Gastrocnemius medialis (tissue), 4 donors: ENCODE results near the gene PLCXD1. TPM values are rescaled to one million over a fixed set of nuclear protein-coding genes. Genes with fewer than 3 reads are reported as not detected.
"Not testable (repeated sequence)": the region's sequence is repeated elsewhere in the genome, so short reads cannot be mapped to it uniquely, and the experiment has no call there.

Source experiments
- ATAC-seq, 2 donors: fragments of 150-250 bp; one replicate each; pipeline ENCODE4 v1.9.1; 2016
- DNase-seq, 2 donors: peaks; one replicate each; pipeline ENCODE4 v3.0.0-alpha.2; 2019
- H3K27ac ChIP-seq, 4 donors: fragments of 200-600 bp; sonication (generic); 1 replicate in 1 of 4; 2 replicates in 3 of 4; pipeline ENCODE4 v1.5.1; 2016 to 2018; ENCODE audit warnings: mild to moderate bottlenecking in 2 of 4, moderate library complexity in 1 of 4
- H3K27me3 ChIP-seq, 3 donors: fragments of 200-600 bp; sonication (generic) in 2 of 3; 1 replicate in 1 of 3; 2 replicates in 2 of 3; pipeline versions ENCODE4 v1.5.1 to v1.6.0; 2016 to 2019; ENCODE audit warnings: mild to moderate bottlenecking in 1 of 3, moderate library complexity in 1 of 3
- H3K36me3 ChIP-seq, 2 donors: fragments of 200-600 bp; sonication (generic) in 1 of 2; one replicate each; pipeline ENCODE4 v1.5.1; 2017 to 2018
- H3K4me1 ChIP-seq, 2 donors: fragments of 200-600 bp; sonication (generic) in 1 of 2; one replicate each; pipeline ENCODE4 v1.5.1; 2016 to 2017; ENCODE audit warnings: mild to moderate bottlenecking in 2 of 2
- H3K4me3 ChIP-seq, 4 donors: fragments of 200-600 bp; sonication (generic) in 3 of 4; 1 replicate in 1 of 4; 2 replicates in 3 of 4; pipeline ENCODE4 v1.5.1; 2016 to 2019; ENCODE audit warnings: mild to moderate bottlenecking in 2 of 4
- H3K9me3 ChIP-seq, 3 donors: fragments of 200-600 bp; sonication (generic) in 2 of 3; 1 replicate in 1 of 3; 2 replicates in 2 of 3; pipeline ENCODE4 v1.5.1; 2016 to 2019
- POLR2A ChIP-seq, 2 donors: fragments of 450-650 bp; IDR thresholded peaks; one replicate each; pipeline ENCODE4 v1.6.1; 2017; ENCODE audit warnings: antibody characterized with exemption in 2 of 2, mild to moderate bottlenecking in 2 of 2, moderate library complexity in 2 of 2
- in situ Hi-C, 4 donors: fragments of 200-750 bp; cut with MboI; loops; one replicate each; pipeline versions ENCODE4 v1.15.0 to v1.8.0; 2017; ENCODE audit warnings: low sequenced_read_pairs in 4 of 4
- intact Hi-C: fragments of 100-400 bp; cut with DNase I; formaldehyde crosslinking; loops from one replicate; pipeline ENCODE4 v1.15.1; 2023; ENCODE audit warnings: low total_unique reads
- total RNA-seq, 4 donors: library from RNA; depleted of rRNA; stranded (reverse); fragments of >200 nt; gene quantifications; one replicate each; pipeline versions ENCODE4 v1.1.0 to v1.2.3, GENCODE V29; 2016
- TF ChIP-seq, protein P1 (sequence below), 5 experiments: fragments of 450-650 bp in 3 of 5; fragments of 200-600 bp in 2 of 5; sonication (generic) in 2 of 5; IDR thresholded peaks in 4 of 5; conservative IDR thresholded peaks in 1 of 5; 1 replicate in 4 of 5; 2 replicates in 1 of 5; pipeline ENCODE4 v1.5.1; 2016 to 2019; ENCODE audit warnings: antibody characterized with exemption in 5 of 5, mild to moderate bottlenecking in 3 of 5, moderate library complexity in 3 of 5

The PLCXD1 gene, protein sequence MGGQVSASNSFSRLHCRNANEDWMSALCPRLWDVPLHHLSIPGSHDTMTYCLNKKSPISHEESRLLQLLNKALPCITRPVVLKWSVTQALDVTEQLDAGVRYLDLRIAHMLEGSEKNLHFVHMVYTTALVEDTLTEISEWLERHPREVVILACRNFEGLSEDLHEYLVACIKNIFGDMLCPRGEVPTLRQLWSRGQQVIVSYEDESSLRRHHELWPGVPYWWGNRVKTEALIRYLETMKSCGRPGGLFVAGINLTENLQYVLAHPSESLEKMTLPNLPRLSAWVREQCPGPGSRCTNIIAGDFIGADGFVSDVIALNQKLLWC
- total RNA-seq: 1 to 10 TPM in 1 of 4 donors, under 1 TPM in 3; 0.36 to 1.7 (median 0.66) TPM

GRCh38 chrX:281166-281999, at the start of gene PLCXD1:
PLCXD1 (plus strand) TSS chrX:281381; CDS start chrX:284188, 2,807 bp downstream.
- no peaks in the 10 kb centered on the region for H3K36me3 ChIP-seq
- ATAC-seq: no peak
- H3K27me3 ChIP-seq: peaks cover 5 to 7% (median 6%) of the 10 kb centered on the region in 3 donors
- H3K9me3 ChIP-seq: no peaks in the 10 kb centered on the region
- in situ Hi-C loops: no loop called here
- H3K27ac ChIP-seq: no peak within 1 kb of the TSS
- TF ChIP-seq, protein P1, sequence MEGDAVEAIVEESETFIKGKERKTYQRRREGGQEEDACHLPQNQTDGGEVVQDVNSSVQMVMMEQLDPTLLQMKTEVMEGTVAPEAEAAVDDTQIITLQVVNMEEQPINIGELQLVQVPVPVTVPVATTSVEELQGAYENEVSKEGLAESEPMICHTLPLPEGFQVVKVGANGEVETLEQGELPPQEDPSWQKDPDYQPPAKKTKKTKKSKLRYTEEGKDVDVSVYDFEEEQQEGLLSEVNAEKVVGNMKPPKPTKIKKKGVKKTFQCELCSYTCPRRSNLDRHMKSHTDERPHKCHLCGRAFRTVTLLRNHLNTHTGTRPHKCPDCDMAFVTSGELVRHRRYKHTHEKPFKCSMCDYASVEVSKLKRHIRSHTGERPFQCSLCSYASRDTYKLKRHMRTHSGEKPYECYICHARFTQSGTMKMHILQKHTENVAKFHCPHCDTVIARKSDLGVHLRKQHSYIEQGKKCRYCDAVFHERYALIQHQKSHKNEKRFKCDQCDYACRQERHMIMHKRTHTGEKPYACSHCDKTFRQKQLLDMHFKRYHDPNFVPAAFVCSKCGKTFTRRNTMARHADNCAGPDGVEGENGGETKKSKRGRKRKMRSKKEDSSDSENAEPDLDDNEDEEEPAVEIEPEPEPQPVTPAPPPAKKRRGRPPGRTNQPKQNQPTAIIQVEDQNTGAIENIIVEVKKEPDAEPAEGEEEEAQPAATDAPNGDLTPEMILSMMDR (IDR thresholded peaks at IDR 0.05 in 4 of 5, conservative IDR thresholded peaks at IDR 0.05 in 1 of 5): no peak
- peaks cover 0 to 4% of the 10 kb centered on the region in 2 donors for H3K4me1 ChIP-seq
- no peak for DNase-seq
- intact Hi-C loops: no loop called here
- H3K4me3 ChIP-seq: no peak within 1 kb of the TSS

GRCh38 chrX:231637-232277, 49.4 kb upstream of the PLCXD1 start:
- H3K36me3 ChIP-seq, H3K27ac ChIP-seq, H3K9me3 ChIP-seq, intact Hi-C loops, H3K4me1 ChIP-seq, H3K4me3 ChIP-seq, DNase-seq, H3K27me3 ChIP-seq, in situ Hi-C loops: not testable (repeated sequence)
- peak; percentile 75 to 92 for ATAC-seq

- intact Hi-C loops, H3K27me3 ChIP-seq, DNase-seq, H3K27ac ChIP-seq, H3K4me3 ChIP-seq, H3K4me1 ChIP-seq, in situ Hi-C loops, H3K9me3 ChIP-seq, H3K36me3 ChIP-seq: not testable (repeated sequence)
- peak in 1 of 2 donors; percentile 16 for ATAC-seq
Measured at GRCh38 chrX:232278-232655, 48.9 kb upstream of the PLCXD1 start.

- H3K4me1 ChIP-seq, ATAC-seq, H3K9me3 ChIP-seq, intact Hi-C loops, H3K27ac ChIP-seq, H3K4me3 ChIP-seq, H3K27me3 ChIP-seq, H3K36me3 ChIP-seq, DNase-seq, in situ Hi-C loops: not testable (repeated sequence)
Measured at GRCh38 chrX:236201-236600, 45.0 kb upstream of the PLCXD1 start.

DNA sequence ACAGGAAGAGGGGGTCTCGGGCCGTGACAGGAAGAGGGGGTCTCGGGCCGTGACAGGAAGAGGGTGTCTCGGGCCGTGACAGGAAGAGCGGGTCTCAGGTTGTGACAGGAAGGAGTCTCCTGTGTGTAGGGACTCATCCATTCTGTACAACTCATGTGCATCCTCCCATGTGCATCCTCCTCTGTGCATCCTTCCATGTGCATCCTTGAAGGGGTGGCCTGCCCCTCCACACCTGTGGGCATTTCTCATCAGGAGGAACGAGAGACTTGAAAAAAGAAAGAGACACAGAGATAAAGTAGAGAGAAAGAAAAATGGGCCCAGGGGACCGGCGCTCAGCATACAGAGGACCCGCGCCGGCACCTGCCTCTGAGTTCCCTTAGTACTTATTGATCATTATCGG, 30.2 kb upstream of the PLCXD1 start:
- Histone ChIP-seq H3K27ac (no peak overlapping the region), H3K27me3 (no peaks in the 10 kb centered on the region)
- in situ Hi-C loops: no loop called here

GRCh38 chrX:251396-252243, 29.6 kb upstream of the PLCXD1 start:
- intact Hi-C loops, H3K27ac ChIP-seq, in situ Hi-C loops, H3K9me3 ChIP-seq, H3K27me3 ChIP-seq, H3K4me3 ChIP-seq, DNase-seq, ATAC-seq, H3K36me3 ChIP-seq, H3K4me1 ChIP-seq: not testable (repeated sequence)

More for the DNA sequence above, 30.2 kb upstream of the PLCXD1 start:
- Histone ChIP-seq H3K36me3 (no peaks in the 10 kb centered on the region), H3K4me3 (no peak overlapping the region), H3K4me1 (no peaks in the 10 kb centered on the region), H3K9me3 (no peaks in the 10 kb centered on the region)
- DNase-seq: no peak
- intact Hi-C loops: no loop called here
- no peak for ATAC-seq
- no peak for TF ChIP-seq POLR2A (IDR thresholded peaks at IDR 0.05)
- TF ChIP-seq, protein P1 (IDR thresholded peaks at IDR 0.05 in 4 of 5, conservative IDR thresholded peaks at IDR 0.05 in 1 of 5): no peak
